Astrocyte (in vitro differentiated cells and primary cell): ENCODE results near the gene CTTN. TPM values are rescaled to one million over a fixed set of nuclear protein-coding genes. Genes with fewer than 3 reads are reported as not detected.

Source experiments
- DNase-seq: peaks from one replicate; pipeline ENCODE4 v3.0.0-alpha.2; 2010; ENCODE audit warnings: low read depth
- FAIRE-seq: peaks from 2 replicates; lab custom pipeline; 2011; peaks lifted over from hg19 to GRCh38; lab: Jason Lieb, UNC
- H2AFZ ChIP-seq: 2 replicates; pipeline ENCODE4 v1.6.0; 2012; ENCODE audit warnings: low read depth, low read length, inconsistent platforms
- H3K27ac ChIP-seq: 2 replicates; pipeline ENCODE4 v1.5.1; 2011; ENCODE audit warnings: low read depth, low read length, inconsistent platforms
- H3K27me3 ChIP-seq: 2 replicates; pipeline ENCODE4 v1.6.0; 2011; ENCODE audit warnings: low read length, inconsistent platforms; ENCODE audit not compliant: insufficient read depth
- H3K36me3 ChIP-seq: 2 replicates; pipeline ENCODE4 v1.5.1; 2011; ENCODE audit warnings: low read length, inconsistent platforms; ENCODE audit not compliant: insufficient read depth
- H3K4me1 ChIP-seq: 2 replicates; pipeline ENCODE4 v1.5.1; 2011; ENCODE audit warnings: low read length, inconsistent platforms; ENCODE audit not compliant: insufficient read depth
- H3K4me2 ChIP-seq: 2 replicates; pipeline ENCODE4 v1.6.0; 2012; ENCODE audit warnings: low read length, inconsistent platforms
- H3K4me3 ChIP-seq: 2 replicates; pipeline ENCODE4 v1.5.1; 2011; ENCODE audit warnings: low read depth, mild to moderate bottlenecking, low read length, inconsistent platforms; ENCODE audit not compliant: insufficient read depth
- H3K79me2 ChIP-seq: 2 replicates; pipeline ENCODE4 v1.6.0; 2012; ENCODE audit warnings: mild to moderate bottlenecking, low read length, inconsistent platforms; ENCODE audit not compliant: insufficient read depth
- H3K9ac ChIP-seq: 2 replicates; pipeline ENCODE4 v1.6.0; 2012; ENCODE audit warnings: mild to moderate bottlenecking, low read length, inconsistent platforms
- H3K9me3 ChIP-seq: 2 replicates; pipeline ENCODE4 v1.5.1; 2012; ENCODE audit warnings: low read depth, mild to moderate bottlenecking, low read length, inconsistent platforms; ENCODE audit not compliant: insufficient read depth
- H4K20me1 ChIP-seq: 2 replicates; pipeline ENCODE4 v1.6.0; 2012; ENCODE audit warnings: low read length, inconsistent platforms; ENCODE audit not compliant: insufficient read depth
- H3K27ac Mint-ChIP-seq: one replicate; pipeline ENCODE4 v1.8.0; 2021; ENCODE audit warnings: mild to moderate bottlenecking, mixed read lengths; ENCODE audit not compliant: unreplicated experiment
- H3K27me3 Mint-ChIP-seq: one replicate; pipeline ENCODE4 v1.8.0; 2021; ENCODE audit warnings: low read depth, mixed read lengths; ENCODE audit not compliant: unreplicated experiment
- H3K36me3 Mint-ChIP-seq: one replicate; pipeline ENCODE4 v1.8.0; 2021; ENCODE audit warnings: low read depth, mixed read lengths; ENCODE audit not compliant: unreplicated experiment
- H3K4me1 Mint-ChIP-seq: one replicate; pipeline ENCODE4 v1.8.0; 2021; ENCODE audit warnings: low read depth, mixed read lengths; ENCODE audit not compliant: unreplicated experiment
- H3K4me3 Mint-ChIP-seq: one replicate; pipeline ENCODE4 v1.8.0; 2021; ENCODE audit warnings: mild to moderate bottlenecking, moderate library complexity, mixed read lengths; ENCODE audit not compliant: unreplicated experiment
- H3K9me3 Mint-ChIP-seq: one replicate; pipeline ENCODE4 v1.8.0; 2021; ENCODE audit warnings: mild to moderate bottlenecking, mixed read lengths; ENCODE audit not compliant: unreplicated experiment
- CTCF ChIP-seq: IDR thresholded peaks from 2 replicates; pipeline ENCODE4 v1.5.1; 2011; ENCODE audit warnings: low read depth, mild to moderate bottlenecking, inconsistent platforms, low read length, moderate library complexity; ENCODE audit not compliant: insufficient read depth
- EZH2 ChIP-seq: IDR thresholded peaks from 2 replicates; pipeline ENCODE4 v1.6.1; 2012; ENCODE audit warnings: mild to moderate bottlenecking, low read length, inconsistent platforms; ENCODE audit not compliant: insufficient read depth
- total RNA-seq: library from RNA; stranded (reverse); gene quantifications from 2 replicates; pipeline ENCODE4 v1.2.1, GENCODE V29; 2021

Gene CTTN
- total RNA-seq, 1 donor from 2014 or later: 344 TPM

- Mint-ChIP-seq H3K4me3 (no peak overlapping the region), H3K9me3 (no peaks in the 10 kb centered on the region), H3K4me1 (peaks cover 8% of the 10 kb centered on the region), H3K36me3 (peaks cover 36% of the 10 kb centered on the region), H3K27ac (no peak overlapping the region), H3K27me3 (no peaks in the 10 kb centered on the region)
- Histone ChIP-seq H3K36me3 (peaks cover 55% of the 10 kb centered on the region), H3K4me3 (no peak overlapping the region), H3K4me2 (no peak overlapping the region), H4K20me1 (peaks cover 88% of the 10 kb centered on the region), H3K9ac (no peak overlapping the region), H3K9me3 (no peaks in the 10 kb centered on the region), H3K4me1 (peaks cover 4% of the 10 kb centered on the region), H3K27ac (no peak overlapping the region), H3K27me3 (no peaks in the 10 kb centered on the region), H3K79me2 (peaks cover 32% of the 10 kb centered on the region), H2AFZ (no peak overlapping the region)
- DNase-seq (no peak), FAIRE-seq (no peak)
- TF ChIP-seq CTCF: no peak
- no peak for TF ChIP-seq EZH2
Observed at GRCh38 chr11:70429428-70429705, 31.0 kb downstream of the CTTN start.

- Mint-ChIP-seq H3K4me1 (peaks cover 5% of the 10 kb centered on the region), H3K27ac (no peak overlapping the region), H3K36me3 (peaks cover 34% of the 10 kb centered on the region), H3K27me3 (no peaks in the 10 kb centered on the region), H3K4me3 (no peak overlapping the region), H3K9me3 (no peaks in the 10 kb centered on the region)
- DNase-seq (no peak), FAIRE-seq (no peak)
- Histone ChIP-seq H3K27ac (no peak overlapping the region), H3K9me3 (no peaks in the 10 kb centered on the region), H3K4me2 (no peak overlapping the region), H3K79me2 (peaks cover 26% of the 10 kb centered on the region), H3K4me1 (no peaks in the 10 kb centered on the region), H3K27me3 (no peaks in the 10 kb centered on the region), H3K9ac (no peak overlapping the region), H3K36me3 (peaks cover 56% of the 10 kb centered on the region), H3K4me3 (no peak overlapping the region), H4K20me1 (peaks cover 88% of the 10 kb centered on the region), H2AFZ (no peak overlapping the region)
- TF ChIP-seq EZH2 (no peak), CTCF (no peak)
Observed at GRCh38 chr11:70429724-70430521, 31.6 kb downstream of the CTTN start.
